HepG2 (cell line): Measurements from ENCODE around the gene LRRN4. TPM values are rescaled to one million over a fixed set of nuclear protein-coding genes. Genes with fewer than 3 reads are reported as not detected.
A peak's percentile ranks its signal among the peaks of the same experiment; 100 is the strongest.

Experiments used
- ATF4 ChIP-seq, 2 experiments: fragments of 450-650 bp in 1 of 2; sonication (generic) in 1 of 2; formaldehyde crosslinking; IDR thresholded peaks; 2 replicates each; pipeline versions ENCODE4 v1.5.0 to v1.8.0; 2020 to 2022; ENCODE audit warnings: mild to moderate bottlenecking in 1 of 2, missing genetic modification reagents in 1 of 2
- ATF7-NPFF ChIP-seq: sonication (generic); formaldehyde crosslinking; IDR thresholded peaks from 2 replicates; pipeline ENCODE4 v1.8.1; 2023; ENCODE audit warnings: mild to moderate bottlenecking, low read depth, missing genetic modification reagents, moderate library complexity
- BATF2 ChIP-seq: sonication (generic); formaldehyde crosslinking; IDR thresholded peaks from 2 replicates; pipeline ENCODE4 v1.8.0; 2022; ENCODE audit warnings: mild to moderate bottlenecking, missing genetic modification reagents, moderate library complexity
- ERF ChIP-seq: IDR thresholded peaks from 2 replicates; pipeline ENCODE4 v1.6.1; 2018; ENCODE audit warnings: missing biosample characterization, missing genetic modification reagents
- HIVEP1 ChIP-seq: sonication (generic); formaldehyde crosslinking; IDR thresholded peaks from 2 replicates; pipeline ENCODE4 v1.4.0; 2020; ENCODE audit warnings: mild to moderate bottlenecking, missing genetic modification reagents
- IRX3 ChIP-seq: sonication (generic); formaldehyde crosslinking; IDR thresholded peaks from 2 replicates; pipeline ENCODE4 v1.8.1; 2023; ENCODE audit warnings: mild to moderate bottlenecking, low read depth, missing genetic modification reagents, borderline replicate concordance
- MLLT10 ChIP-seq: sonication (generic); formaldehyde crosslinking; IDR thresholded peaks from 2 replicates; pipeline ENCODE4 v1.4.0; 2020; ENCODE audit warnings: missing genetic modification reagents
- MYPOP ChIP-seq: sonication (generic); formaldehyde crosslinking; IDR thresholded peaks from 2 replicates; pipeline ENCODE4 v1.8.1; 2023; ENCODE audit warnings: mild to moderate bottlenecking, moderate library complexity, missing genetic modification reagents
- PHF8 ChIP-seq: sonication (generic); formaldehyde crosslinking; IDR thresholded peaks from 2 replicates; pipeline ENCODE4 v1.5.0; 2020; ENCODE audit warnings: missing genetic modification reagents
- POLR2G ChIP-seq: fragments of 200-400 bp; formaldehyde crosslinking; IDR thresholded peaks from 2 replicates; pipeline ENCODE4 v1.6.1; 2018; ENCODE audit warnings: mild to moderate bottlenecking, low read depth, low read length, moderate library complexity
- RBFOX2 ChIP-seq: fragments of 200-400 bp; formaldehyde crosslinking; IDR thresholded peaks from 2 replicates; pipeline ENCODE4 v1.6.1; 2017; ENCODE audit warnings: low read depth, mild to moderate bottlenecking, low read length
- REL ChIP-seq: sonication (generic); formaldehyde crosslinking; conservative IDR thresholded peaks from 2 replicates; pipeline ENCODE4 v1.8.0; 2022; ENCODE audit warnings: mild to moderate bottlenecking, missing genetic modification reagents, moderate library complexity
- RFXAP ChIP-seq: sonication (generic); formaldehyde crosslinking; IDR thresholded peaks from 2 replicates; pipeline ENCODE4 v1.4.0; 2020; ENCODE audit warnings: missing genetic modification reagents, borderline replicate concordance
- SIX1 ChIP-seq: sonication (generic); formaldehyde crosslinking; IDR thresholded peaks from 2 replicates; pipeline ENCODE4 v1.4.0; 2020; ENCODE audit warnings: missing genetic modification reagents, borderline replicate concordance
- SNAPC4 ChIP-seq: sonication (generic); formaldehyde crosslinking; IDR thresholded peaks from 2 replicates; pipeline ENCODE4 v1.4.0; 2020; ENCODE audit warnings: mild to moderate bottlenecking, missing genetic modification reagents
- SRSF1 ChIP-seq: fragments of 200-400 bp; formaldehyde crosslinking; optimal IDR thresholded peaks from 2 replicates; pipeline ENCODE3; 2017; ENCODE audit warnings: mild to moderate bottlenecking, low read depth, low read length, moderate library complexity
- TGIF2 ChIP-seq: IDR thresholded peaks from 2 replicates; pipeline ENCODE4 v1.6.1; 2016; ENCODE audit warnings: control low read depth, missing compliant biosample characterization
- ZBTB8A ChIP-seq: sonication (generic); formaldehyde crosslinking; IDR thresholded peaks from 2 replicates; pipeline ENCODE4 v1.4.0; 2020; ENCODE audit warnings: mild to moderate bottlenecking, low read depth, missing genetic modification reagents, borderline replicate concordance
- ZNF207 ChIP-seq: fragments of 450-650 bp; IDR thresholded peaks from 2 replicates; pipeline ENCODE4 v1.6.1; 2016; ENCODE audit warnings: antibody characterized with exemption, borderline replicate concordance
- ZNF263 ChIP-seq: sonication (generic); formaldehyde crosslinking; IDR thresholded peaks from 2 replicates; pipeline ENCODE4 v1.4.0; 2020; ENCODE audit warnings: missing genetic modification reagents
- ZNF280B ChIP-seq: sonication (generic); formaldehyde crosslinking; IDR thresholded peaks from 2 replicates; pipeline ENCODE4 v1.5.0; 2020; ENCODE audit warnings: missing genetic modification reagents, mild to moderate bottlenecking, borderline replicate concordance
- polyA plus RNA-seq, 8 experiments: library from polyadenylated mRNA; depleted of rRNA in 3 of 8; stranded (reverse) in 7 of 8; unstranded in 1 of 8; fragments of >200 nt; fragmentation: Illumina TruSeq in 4 of 8; extraction: Trizol in 4 of 8; gene quantifications; 2 replicates each; pipeline versions ENCODE4 v1.2.1 to v1.2.3, GENCODE V29; 2011 to 2016; ENCODE audit warnings: low read depth in 4 of 8, missing spikeins in 1 of 8, mixed read lengths in 1 of 8; ENCODE audit not compliant: insufficient read depth in 1 of 8
- total RNA-seq, 5 experiments: library from RNA; depleted of rRNA; stranded (reverse); fragments of >200 nt; fragmentation: Illumina TruSeq; extraction: Trizol; gene quantifications; 2 replicates each; pipeline ENCODE4 v1.2.3, GENCODE V29; 2016; ENCODE audit warnings: low read depth in 1 of 5

Gene LRRN4
- total and polyA plus RNA-seq, 2 of the 13 experiments (the other 11 are each of a cell fraction or from before 2014, with no cell fraction given), result 0.15 to 0.20 TPM

- TF ChIP-seq SNAPC4 (CRISPR knock-in tag) (peak; percentile 41; the same call in 1 of the 2 replicates), POLR2G (0 out of 2 replicates have a peak, but pooled peaks have one; percentile 17), IRX3 (no peak), TGIF2 (peak; percentile 8; the same call in 1 of the 2 replicates), HIVEP1 (CRISPR knock-in tag) (no peak), ATF7-NPFF (no peak), SIX1 (CRISPR knock-in tag) (no peak), REL (CRISPR knock-in tag) (peak; percentile 62; the same call in 1 of the 2 replicates), ATF4 (CRISPR knock-in tag; IDR thresholded peaks at IDR 0.05) (peak in 1 of 2 experiments; percentile 38; a peak in 1 of 4 replicates), PHF8 (CRISPR knock-in tag) (peak; percentile 9; the same call in 1 of the 2 replicates), ZBTB8A (CRISPR knock-in tag) (no peak), ZNF263 (CRISPR knock-in tag) (no peak), SRSF1 (no peak), RBFOX2 (peak; percentile 61; the same call in 1 of the 2 replicates), MYPOP (CRISPR knock-in tag) (no peak), ERF (no peak), ZNF207 (no peak), RFXAP (CRISPR knock-in tag) (0 out of 2 replicates have a peak, but pooled peaks have one; percentile 42), MLLT10 (CRISPR knock-in tag) (no peak), ZNF280B (CRISPR knock-in tag) (no peak), BATF2 (CRISPR knock-in tag) (no peak)
These were observed 46.7 kb downstream of the LRRN4 start (continued) for GRCh38 chr20:6007094-6007528.
